ENCODE results near the gene PCMTD2. TPM values are rescaled to one million over a fixed set of nuclear protein-coding genes. Genes with fewer than 3 reads are reported as not detected.
A peak's percentile ranks its signal among the peaks of the same experiment; 100 is the strongest.

PCMTD2 gene
- 10 to 100 TPM; 25.1 to 27.0 TPM for total RNA-seq
- long read RNA-seq, donor 1, partial matches to known transcripts = 2 of 7 reads
- long read RNA-seq, donor 1, other reads (novel, unspliced or antisense) = 1 of 7 reads
- long read RNA-seq, donor 2, partial matches to known transcripts = 0 of 6 reads
- long read RNA-seq, donor 2, other reads (novel, unspliced or antisense) = 3 of 6 reads

DNA sequence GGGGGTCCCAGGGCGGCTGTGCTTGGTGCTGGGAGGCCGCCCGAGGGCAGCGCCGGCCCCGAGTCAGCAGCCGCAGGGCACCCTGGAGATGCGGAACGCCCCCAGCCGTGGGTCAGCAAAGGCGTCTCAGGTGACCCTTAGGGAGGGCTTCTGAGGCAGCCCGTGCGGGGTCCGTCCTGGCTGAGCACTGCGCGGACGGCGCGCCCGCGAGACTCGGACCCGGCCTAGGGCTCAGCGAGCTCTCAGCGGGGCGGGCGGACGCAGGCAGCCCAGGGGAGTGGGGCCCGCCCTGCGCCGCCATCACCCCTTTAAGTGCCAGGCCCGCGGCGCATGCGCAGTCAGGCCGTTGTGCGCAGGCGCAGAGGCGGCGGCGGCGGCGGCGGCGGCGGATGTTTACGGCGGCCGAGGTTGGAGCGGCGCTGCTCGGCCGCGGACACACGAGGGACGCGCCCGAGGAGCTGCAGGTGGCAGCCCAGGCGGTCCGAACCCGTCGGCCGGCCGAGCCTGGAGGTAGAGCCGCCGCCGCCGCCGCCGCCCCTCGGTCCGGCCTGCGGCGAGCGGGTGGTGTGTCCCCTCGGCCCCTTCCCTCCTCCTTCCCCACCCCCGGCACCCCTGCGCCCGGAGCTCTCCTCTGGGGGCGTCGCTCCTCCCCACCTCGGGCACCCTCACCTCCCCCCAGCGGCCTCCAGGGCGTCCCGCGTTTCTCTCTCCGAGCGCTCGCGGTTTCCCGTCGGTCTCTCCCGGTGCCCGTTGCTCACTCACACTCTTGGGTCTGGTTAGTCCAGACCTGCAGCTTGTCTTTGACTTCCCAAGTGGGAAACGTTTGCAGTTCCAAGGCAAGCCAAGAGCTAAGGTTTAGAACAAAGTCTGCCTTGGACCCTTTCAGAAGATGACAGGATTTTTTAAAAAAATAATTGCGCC lies at the start of gene PCMTD2:
Gene PCMTD2 (plus strand): TSS at position 388 of the 921 bp plus-strand sequence. CDS start 4,218 bp downstream, outside the sequence.
- intact Hi-C loops (cut with DNase I) = no loop called here
- peak; percentile 94 for DNase-seq (ENCODE audit: low spot score)

DNA sequence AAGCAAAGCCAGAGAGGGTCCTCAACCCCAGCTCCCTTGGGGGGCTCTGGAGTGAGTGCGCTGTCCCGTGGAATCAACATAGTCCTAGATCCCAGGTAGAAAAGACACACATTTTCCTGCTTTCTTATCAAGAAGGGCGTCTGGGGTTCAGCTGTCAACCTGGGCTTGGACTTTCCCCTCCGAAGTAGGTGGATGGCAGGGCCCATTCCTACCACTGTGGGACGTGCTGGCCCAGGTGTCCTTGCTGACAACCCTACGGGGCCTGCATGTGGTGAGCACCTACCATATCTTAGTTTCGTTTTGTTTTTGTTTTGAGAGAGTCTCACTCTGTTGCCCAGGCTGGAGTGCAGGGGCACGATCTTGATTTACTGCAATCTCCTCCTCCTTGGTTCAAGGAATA lies 48.9 kb upstream of the PCMTD2 start:
- no peak for DNase-seq (ENCODE audit: low spot score)
- intact Hi-C loops (cut with DNase I) = no loop called here

DNA sequence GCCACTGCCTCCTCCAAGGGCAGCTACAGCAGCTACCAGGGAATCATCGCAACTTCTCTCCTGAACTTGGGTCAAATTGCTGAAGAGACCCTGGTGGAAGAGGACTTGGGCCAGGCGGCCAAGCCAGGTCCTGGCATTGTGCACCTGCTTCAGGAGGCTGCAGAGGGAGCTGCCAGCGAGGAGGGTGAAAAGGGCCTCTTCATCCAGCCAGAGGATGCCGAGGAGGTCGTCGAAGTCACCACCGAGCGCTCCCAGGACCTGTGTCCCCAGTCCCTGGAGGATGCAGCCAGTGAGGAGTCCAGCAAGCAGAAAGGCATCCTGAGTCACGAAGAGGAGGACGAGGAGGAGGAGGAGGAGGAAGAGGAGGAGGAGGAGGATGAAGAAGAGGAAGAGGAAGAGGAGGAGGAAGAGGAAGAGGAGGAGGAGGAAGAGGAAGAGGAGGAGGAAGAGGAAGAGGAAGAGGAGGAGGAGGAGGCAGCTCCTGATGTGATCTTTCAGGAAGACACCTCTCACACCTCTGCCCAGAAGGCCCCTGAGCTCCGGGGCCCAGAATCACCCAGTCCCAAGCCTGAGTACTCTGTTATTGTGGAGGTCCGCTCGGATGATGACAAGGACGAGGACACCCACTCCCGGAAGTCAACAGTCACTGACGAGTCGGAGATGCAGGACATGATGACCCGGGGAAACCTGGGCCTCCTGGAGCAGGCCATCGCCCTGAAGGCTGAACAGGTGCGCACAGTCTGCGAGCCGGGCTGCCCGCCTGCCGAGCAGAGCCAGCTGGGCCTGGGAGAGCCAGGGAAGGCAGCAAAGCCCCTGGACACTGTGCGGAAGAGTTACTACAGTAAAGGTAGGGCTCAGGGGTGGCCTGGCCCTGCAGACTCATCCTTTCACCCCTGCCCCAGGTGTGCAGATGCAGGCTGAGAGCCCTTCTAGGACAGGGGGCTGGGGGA lies 47.6 kb upstream of the PCMTD2 start:
- intact Hi-C loops (cut with DNase I) = no loop called here
- DNase-seq (ENCODE audit: low spot score) = no peak

DNA sequence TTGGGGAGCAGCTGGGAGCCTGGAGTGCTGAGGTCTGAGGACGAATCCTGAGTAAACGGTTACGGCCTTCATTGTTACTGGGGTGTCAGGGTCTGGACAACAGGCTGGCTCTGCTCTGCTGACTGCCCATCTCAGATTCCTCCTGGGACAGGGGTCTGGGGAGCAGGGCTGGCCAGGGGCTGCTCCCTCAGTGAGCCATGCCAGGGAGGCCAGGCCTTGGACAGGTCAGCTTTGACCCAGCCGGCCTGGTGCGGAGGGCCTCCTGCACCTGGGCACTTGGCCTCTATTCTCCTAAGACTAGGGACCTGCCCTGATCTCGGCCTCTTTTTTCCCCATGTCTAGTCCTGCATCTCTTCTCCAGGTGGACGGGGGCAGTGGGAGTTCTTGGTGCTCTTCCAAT lies 46.4 kb upstream of the PCMTD2 start:
- DNase-seq (ENCODE audit: low spot score) = no peak
- intact Hi-C loops (cut with DNase I) = no loop called here

DNA sequence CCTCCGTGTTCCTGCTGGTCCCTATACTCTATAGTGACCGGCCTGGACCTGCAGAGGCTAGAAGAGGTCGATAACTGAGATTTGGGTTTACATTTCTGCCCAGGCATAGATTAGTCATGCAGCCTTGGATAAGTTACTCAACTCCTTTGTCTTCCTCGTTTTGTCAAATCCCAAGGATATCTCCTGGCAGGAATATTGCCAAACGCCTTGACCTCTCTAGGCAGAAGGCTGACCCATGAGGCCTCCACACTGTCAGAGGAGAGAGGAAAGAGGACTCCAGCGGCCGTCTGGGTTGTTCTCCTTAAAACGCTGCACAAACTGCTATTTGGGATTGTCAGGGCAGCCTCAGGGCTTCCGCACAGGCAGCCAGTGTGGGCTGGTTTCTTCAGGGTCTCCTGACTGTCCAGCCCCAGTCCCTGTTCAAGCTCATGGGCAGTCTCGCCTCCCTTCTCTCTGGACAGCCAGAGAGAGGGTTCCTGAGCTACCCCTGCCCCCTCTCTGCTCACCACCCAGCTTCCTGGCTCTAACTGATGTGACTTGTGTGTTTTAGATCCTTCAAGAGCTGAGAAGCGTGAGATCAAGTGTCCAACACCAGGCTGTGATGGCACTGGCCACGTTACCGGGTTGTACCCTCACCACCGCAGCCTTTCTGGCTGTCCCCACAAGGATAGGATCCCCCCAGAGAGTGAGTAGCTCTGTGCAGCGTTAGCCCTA lies 44.7 kb upstream of the PCMTD2 start:
- intact Hi-C loops (cut with DNase I) = no loop called here
- DNase-seq (ENCODE audit: low spot score) = no peak

DNA sequence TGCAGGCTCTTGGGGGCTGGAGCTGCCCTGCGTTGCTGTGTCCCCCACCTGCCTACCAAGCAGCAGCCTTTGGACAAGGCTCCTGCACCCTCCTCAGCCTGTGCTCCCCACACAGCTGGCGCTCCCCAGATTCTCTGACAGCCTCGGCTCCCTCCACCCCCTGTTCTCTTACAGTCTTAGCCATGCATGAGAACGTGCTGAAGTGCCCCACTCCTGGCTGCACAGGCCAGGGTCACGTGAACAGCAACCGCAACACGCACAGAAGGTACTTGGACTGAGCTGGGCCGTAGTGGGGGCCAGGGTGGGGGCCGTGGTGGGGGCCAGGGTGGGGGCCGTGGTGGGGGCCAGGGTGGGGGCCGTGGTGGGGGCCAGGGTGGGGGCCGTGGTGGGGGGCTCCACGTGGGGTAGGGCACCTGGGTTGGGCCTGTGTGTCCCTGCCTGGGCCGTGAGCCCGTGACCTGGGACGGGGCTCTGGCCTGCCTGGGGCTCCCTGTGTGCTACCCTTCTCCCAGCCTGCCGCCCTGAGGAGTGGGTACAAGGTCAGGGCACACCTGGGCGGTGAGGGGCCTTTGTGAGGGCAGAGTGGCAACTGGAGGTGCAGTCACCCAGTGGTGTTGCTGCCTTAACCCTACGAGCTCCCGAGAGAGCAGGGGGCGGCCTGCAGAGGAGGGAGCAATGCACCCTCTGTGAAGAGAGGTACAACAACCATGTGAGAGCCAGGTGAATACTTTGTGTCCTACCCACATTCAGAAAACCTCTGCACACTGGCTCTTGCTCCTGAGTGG lies 43.5 kb upstream of the PCMTD2 start:
- intact Hi-C loops (cut with DNase I) = no loop called here
- no peak for DNase-seq (ENCODE audit: low spot score)

DNA sequence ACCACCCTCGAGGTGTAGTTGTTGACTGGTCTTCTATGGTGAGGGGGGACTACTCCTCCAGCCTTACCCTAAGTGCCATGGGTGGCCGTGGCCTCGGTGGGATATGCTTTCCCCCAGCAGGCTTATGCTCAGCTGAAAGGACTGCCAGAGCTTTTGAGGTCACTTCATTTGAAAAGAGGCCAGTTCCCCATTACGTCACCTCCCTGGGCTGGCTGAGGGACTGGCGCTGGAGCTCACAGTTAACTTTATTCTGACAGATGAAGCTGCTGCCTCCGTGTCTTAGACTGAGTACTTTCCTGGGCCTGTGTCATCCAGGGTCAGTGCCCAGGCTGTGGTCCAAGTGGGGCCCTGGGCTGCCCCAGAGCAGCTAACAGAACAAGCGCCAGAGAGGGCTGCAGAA lies 42.8 kb upstream of the PCMTD2 start:
- no peak for DNase-seq (ENCODE audit: low spot score)

DNA sequence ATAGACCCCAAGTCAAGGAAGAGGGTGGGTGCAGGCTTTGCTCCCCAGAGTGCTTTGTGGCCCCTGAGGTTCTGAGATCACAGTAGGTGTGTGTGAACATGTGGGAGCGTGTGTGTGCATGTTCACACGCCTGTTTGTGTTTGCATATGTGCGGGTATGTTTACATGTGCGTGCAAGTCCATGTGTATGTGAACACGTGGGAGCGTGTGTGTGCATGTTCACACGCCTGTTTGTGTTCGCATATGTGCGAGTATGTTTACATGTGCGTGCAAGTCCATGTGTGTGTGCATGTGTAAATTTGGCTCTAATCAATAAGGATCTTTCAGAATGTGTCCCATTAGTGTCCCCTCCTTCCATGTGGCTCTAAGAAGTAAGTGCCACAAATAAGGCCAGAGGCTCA lies 41.4 kb upstream of the PCMTD2 start:
- intact Hi-C loops (cut with DNase I) = no loop called here
- no peak for DNase-seq (ENCODE audit: low spot score)

More for the DNA sequence above, 42.8 kb upstream of the PCMTD2 start:
- intact Hi-C loops (cut with DNase I) = no loop called here

DNA sequence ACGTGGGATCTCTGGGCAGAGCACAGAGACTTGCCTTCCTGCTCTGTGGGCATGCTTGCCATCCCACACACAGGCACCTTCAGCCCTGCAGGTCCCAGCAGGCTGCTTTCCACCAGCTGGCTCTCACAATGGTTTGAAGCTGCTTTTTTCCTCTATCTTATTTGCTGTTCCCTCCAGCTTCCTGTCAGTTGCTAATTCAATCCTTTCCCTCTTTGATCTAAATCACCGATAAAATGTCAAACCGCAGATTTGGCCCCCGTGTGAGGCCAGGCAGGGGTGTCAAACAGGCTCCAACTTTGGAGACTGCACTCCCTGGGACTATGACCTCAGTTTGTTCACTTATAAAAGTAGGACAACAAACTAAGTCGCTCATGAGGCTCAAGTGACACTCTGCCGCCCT lies 40.6 kb upstream of the PCMTD2 start:
- DNase-seq (ENCODE audit: low spot score) = no peak
- intact Hi-C loops (cut with DNase I) = no loop called here

DNA sequence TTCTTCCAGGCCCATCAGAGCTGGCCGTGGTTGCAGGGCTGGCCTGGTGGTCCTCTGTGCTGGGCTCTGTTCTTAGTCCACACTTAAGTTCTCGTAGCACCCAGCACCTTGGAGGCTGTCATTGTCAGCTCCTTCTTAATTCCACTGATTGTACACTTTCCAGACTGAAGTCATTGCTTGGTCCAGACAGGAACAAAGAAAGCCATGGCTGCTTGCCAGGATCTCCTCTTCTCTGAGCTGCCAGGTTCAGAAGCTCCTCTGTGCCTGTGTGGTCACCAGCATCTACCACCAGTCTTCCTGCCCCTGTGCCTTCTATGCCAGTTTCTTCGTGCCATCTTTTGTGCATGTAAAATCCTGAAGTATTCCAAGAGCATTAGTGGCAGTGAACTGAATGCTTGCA lies 39.5 kb upstream of the PCMTD2 start:
- intact Hi-C loops (cut with DNase I) = no loop called here
- DNase-seq (ENCODE audit: low spot score) = no peak

DNA sequence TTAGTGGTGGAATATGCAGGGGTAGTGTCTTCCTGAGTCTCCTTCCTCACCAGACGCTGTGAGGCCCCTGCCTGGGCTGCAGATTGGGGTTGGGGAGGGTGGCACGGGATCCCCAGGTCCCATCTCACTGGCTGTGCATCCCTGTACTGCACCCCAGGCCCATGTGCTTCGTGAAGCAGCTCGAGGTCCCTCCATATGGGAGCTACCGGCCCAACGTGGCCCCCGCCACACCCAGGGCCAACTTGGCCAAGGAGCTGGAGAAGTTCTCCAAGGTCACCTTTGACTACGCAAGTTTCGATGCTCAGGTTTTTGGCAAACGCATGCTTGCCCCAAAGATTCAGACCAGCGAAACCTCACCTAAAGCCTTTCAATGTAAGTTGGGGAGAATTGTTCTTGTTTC lies 38.6 kb upstream of the PCMTD2 start:
- intact Hi-C loops (cut with DNase I) = no loop called here
- no peak for DNase-seq (ENCODE audit: low spot score)

DNA sequence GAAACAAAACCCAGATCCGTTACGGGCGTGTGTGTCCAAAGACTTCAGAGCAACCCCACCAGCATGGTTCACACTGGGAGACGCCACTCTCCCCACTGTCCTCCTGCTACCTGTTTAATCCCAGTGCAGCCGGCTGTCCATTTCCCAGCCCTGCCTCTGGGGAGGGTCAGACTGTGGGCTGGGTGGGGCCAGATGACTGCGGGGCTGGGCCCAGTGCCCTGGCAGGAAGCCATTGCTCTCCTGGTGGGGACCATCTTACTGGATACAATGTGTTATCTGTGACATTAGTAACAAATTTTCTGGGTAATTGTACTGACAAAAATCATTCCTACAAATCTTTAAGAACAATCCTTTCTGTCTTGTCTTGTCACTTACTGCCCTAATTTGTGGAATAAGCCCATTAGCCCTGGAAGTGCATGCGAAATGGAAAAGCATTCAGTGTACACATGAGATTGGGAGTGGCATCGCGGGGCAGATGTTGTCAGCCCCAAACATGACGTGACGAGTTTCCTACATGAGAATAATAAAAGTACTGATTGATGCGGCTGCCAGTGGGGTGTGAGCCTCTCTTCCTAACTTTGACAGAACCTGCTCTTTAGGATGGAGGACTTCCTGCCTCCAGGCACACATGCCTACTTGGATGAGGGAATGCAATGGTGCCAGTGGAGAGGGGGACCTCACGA lies 37.9 kb upstream of the PCMTD2 start:
- DNase-seq (ENCODE audit: low spot score) = no peak
- intact Hi-C loops (cut with DNase I) = no loop called here

DNA sequence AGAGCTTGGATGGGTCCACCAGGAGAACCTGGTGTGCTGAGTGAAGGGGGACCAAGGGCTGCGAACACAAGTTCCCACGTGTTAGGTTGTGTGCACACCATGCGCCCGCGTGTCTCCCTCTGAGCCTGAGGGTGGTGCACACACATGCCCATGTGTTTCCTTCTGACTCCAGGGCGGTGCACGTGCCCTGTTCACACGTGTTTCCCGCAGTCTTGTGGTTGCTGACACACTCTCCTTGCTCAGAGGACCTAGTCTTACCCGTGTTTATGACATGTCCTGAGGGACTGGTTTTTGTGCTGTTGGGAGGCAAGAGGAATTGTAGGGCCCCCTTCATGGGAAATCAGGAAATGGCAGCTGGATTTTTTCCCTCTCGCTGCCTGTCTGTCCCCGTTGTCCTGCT lies 36.3 kb upstream of the PCMTD2 start:
- intact Hi-C loops (cut with DNase I) = no loop called here
- DNase-seq (ENCODE audit: low spot score) = no peak

DNA sequence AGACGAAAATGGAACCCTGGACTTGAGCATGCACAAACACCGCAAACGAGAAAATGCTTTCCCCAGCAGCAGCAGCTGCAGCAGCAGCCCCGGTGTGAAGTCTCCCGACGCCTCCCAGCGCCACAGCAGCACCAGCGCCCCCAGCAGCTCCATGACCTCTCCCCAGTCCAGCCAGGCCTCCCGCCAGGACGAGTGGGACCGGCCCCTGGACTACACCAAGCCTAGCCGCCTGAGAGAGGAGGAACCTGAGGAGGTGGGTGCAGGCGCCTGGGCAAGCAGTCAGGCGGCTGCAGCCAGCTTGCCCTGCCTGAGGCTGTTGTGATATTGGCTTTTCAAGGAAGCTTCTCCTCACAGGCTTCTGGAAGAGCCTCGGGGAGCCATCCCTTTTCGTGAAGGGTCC lies 35.8 kb upstream of the PCMTD2 start:
- intact Hi-C loops (cut with DNase I) = no loop called here
- DNase-seq (ENCODE audit: low spot score) = no peak

DNA sequence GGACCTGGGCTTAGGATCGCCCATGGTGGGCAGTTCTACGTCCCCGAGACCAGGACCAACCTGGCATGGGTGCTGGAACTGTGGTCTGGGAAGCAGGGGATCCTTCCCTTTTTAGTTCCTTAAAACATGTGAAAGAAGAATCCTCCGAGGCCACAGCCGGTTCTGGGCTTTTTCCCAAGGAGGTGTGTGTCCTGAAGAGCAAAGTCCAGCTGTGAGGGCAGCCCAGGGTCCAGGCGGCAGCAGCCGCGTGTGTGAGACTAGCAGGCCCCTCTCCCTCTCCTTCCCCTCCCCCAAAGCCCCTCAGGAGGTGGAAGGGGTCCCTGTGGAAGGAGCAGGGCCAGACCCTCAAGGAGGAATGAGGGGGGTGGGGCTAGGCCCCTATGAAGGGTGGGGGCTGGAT lies 35.1 kb upstream of the PCMTD2 start:
- intact Hi-C loops (cut with DNase I) = no loop called here
- DNase-seq (ENCODE audit: low spot score) = no peak

DNA sequence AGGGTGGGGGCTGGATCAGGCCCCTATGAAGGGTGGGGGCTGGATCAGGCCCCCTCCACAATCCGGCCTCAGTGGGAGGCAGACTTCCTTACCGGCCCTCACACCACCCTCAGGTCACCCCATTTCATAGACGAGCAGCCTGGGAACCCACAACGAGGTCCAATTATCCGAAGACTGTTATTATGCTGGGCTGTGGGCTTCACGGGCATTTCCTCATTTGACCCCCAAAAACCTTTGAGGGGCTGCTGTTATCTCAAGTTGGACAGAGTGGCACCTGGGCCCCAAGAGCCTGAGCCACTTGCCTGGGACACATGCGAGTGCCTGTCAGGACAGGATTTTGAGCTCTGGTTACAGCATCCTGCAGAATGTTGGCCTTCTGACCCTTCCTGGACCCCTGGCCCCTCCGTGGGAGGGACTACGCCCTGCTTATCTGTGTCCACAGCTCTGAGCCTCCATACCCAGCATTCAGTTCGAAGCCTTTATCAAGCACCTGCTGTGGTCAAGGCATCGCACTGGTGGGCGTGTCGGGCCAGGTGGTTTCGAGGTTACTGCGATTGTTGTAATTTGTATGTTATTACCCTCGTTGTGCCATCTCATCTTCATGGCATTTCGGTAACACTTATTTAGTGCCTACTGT lies 34.5 kb upstream of the PCMTD2 start:
- DNase-seq (ENCODE audit: low spot score) = no peak

DNA sequence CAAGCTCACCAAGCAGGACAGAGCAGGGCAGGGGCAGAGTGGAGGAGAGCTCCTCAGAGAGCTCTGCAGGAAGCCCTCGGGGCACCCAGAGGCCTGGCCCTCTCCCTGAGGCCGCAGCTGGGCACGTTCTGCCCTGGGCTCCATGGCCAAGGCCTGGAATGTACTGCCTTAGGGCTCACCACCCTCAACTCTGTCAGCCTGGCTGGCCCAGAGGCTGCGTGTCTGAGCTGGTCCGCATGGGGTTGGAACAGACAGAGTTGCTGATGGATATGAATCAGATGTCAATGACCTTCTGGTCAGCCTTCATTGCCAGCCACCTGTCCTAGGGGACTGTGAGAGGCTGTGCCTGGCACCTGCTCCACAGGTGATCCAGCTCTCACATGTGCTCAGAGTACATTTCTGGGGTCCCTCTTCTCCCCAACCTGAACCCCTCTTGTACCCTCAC lies 33.2 kb upstream of the PCMTD2 start:
- DNase-seq (ENCODE audit: low spot score) = no peak
- intact Hi-C loops (cut with DNase I) = no loop called here

More for the DNA sequence above, 34.5 kb upstream of the PCMTD2 start:
- intact Hi-C loops (cut with DNase I) = no loop called here

All from posterior vena cava (tissue), 2 donors.